Kidney tubule cell (primary cell): ENCODE results near the gene INSYN2A.

Experiments used
- DNase-seq: peaks from one replicate; pipeline ENCODE4 v3.0.0-alpha.2; 2018; ENCODE audit warnings: low spot score

INSYN2A gene

DNA sequence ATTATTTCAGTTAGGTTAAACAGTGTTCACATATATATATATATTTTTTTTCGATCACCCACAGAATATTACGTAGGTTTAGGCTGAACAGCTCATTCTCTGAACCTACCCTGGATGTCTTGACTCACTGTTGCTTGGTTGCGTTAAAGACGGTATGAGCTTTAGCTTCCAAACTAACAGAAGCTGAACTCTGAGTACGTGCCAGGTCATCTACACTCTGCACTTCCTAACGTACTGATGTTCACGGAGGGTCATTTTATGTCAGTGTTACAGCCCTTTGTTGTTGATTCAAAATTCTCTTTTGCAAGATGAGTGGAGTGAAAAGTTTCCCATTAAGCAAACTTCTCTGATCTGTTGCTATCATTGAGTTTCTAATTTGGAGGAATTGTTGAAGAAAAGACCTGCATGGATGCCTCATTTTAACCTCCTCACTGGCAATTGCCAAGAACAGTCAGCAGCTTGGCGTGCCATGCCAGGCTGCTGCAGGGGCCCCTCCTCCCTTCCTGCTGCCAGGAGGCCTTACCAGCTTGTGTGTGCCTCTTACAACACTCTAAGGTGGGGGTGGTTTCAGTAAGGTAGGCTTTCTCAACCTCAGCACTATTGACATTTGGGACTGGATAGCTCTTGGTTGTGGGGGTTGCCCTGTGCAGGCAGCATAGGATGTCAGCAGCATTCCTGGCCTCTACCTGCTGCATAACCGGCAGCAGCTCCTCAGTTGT, 44.3 kb downstream of the INSYN2A start:
- DNase-seq: peak; percentile 67

DNA sequence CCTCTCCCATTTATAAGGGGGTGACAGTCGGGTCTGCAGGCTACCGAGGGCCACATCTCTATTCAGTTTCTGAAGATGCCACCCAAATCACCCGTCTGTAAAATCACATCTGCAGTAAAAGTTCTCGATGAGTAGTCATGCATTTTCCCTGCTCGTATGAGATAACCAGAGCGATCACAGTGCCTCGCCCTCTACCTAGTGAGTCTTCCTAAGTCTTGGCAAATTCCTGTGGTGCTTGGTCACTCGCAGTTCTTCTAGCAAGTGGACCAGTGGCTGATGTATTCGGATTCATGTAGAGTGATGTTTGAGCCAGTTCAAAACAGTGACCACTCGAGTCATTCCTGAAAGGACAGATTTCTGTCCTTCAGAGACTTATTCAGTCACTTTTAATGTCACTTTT, 44.9 kb downstream of the INSYN2A start:
- DNase-seq: peak; percentile 88

DNA sequence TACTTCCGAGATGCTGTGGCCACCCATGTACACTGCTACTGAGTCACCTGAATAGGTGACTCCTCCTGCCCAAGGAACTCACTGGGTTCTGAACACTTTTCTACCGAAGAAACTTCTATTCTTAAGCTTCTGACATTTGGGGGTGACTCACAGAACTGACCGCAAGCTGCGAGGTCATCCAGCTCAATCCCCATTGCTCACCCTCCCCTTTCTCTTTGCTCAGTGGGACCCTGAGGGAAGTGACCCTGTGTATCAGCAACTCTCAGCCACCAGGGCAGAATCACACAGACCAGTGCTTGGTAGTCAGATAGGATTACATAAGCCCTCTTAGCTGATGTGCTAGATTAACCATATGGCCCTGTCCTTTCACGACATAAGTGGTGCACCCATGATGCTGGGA, 46.3 kb downstream of the INSYN2A start:
- DNase-seq: peak; percentile 95

DNA sequence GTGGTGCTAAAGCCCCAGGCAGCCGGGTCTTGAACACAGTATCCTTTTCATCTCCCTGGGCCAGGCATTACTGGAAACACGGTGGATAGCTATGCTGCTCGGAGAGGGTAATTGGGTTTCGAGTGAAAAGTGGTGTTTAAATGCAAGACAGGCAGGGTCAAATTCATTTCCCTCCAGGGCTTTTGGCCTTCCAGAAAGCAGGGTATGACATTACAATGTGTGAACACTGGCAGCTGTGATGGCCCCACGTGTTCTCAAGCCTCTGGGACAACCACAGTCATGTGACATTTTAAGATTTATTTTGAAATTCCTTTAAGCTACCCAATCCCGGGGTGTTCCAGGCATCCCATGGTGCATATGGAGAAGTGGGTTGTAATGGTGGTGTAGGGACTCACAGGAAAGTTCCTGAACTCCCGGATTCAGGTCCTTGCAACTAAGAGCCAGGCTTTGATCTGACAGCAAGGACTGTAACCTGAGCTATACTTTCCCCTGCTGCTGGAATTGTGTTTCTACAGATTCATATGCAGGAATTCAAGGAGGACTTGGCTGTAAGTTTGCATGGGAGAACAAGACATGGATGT, 46.8 kb downstream of the INSYN2A start:
- peak; percentile 2 for DNase-seq

DNA sequence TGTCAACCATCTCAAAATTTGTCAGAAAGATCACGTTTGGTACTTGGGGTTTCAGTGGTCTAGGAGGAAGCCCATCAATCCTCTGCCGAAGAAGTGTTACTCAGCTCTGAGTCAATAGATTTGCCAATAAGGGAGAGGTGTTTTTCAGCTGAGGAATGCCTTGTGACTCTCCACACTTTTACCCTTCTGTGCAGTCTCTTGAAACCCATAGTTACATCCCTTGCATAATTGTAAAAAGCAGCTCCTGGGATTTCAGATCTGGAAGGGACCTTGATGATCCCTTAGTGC, 47.5 kb downstream of the INSYN2A start:
- peak; percentile 89 for DNase-seq

DNA sequence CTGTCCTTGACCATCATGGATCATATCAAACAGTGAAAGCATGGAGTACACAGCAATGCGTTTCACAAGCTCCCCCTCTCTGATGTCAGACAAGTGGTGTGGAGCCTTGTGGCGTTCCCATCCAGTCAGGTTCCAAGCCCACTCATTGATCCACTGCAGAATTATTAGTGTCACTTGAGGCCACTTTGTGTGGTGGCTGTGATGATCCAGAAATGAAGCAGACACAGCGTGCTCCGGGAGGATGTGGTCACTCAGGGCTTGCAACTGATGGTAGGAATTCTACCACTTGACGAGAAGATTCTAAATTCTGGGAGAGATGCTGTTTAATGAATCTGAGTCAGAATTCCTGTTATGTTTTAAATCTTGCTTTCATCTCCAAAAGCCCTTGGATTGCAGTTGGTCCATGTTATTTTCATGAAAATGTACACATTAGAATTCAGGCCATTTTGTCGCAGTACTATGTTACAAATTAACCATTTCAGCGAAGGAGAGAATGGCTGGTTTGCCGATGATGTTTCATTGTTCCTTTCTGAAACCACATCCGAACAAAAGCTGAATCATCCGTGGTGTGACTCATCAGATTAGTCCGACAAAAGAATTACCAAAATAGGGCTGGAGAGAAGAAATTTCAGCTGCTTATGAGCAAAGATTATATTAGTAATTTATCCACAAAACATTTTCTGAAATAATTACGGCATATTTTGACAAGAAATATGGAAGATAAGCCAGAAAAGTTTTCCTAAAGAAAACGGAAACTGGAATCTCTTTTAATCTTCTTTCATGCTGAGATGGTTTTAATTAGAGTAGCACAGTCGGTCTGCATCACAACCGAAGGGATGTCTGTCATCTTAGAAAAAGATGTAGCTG, 48.1 kb downstream of the INSYN2A start:
- peak; percentile 91 for DNase-seq

DNA sequence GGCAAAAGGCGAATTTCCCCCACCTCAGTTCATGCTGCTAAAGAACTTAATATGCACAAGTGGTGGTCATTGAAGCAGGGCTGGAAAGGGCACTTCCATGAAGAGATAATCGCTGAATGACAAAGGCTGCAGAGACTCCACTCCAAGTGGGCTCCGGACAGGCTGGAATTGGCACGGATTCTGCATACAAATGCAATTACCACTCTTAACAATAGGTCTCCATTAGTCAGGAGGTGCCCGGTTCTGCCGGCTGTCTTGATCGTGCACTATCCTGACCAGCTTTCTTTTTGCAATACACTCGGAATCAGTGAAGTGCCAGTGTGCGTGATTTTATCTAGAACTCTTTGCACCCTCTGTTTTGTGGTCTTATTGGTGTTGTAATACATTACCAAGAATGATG, 49.7 kb downstream of the INSYN2A start:
- DNase-seq: no peak
